ENCODE data around the gene FOXB1.

FOXB1 gene

DNA sequence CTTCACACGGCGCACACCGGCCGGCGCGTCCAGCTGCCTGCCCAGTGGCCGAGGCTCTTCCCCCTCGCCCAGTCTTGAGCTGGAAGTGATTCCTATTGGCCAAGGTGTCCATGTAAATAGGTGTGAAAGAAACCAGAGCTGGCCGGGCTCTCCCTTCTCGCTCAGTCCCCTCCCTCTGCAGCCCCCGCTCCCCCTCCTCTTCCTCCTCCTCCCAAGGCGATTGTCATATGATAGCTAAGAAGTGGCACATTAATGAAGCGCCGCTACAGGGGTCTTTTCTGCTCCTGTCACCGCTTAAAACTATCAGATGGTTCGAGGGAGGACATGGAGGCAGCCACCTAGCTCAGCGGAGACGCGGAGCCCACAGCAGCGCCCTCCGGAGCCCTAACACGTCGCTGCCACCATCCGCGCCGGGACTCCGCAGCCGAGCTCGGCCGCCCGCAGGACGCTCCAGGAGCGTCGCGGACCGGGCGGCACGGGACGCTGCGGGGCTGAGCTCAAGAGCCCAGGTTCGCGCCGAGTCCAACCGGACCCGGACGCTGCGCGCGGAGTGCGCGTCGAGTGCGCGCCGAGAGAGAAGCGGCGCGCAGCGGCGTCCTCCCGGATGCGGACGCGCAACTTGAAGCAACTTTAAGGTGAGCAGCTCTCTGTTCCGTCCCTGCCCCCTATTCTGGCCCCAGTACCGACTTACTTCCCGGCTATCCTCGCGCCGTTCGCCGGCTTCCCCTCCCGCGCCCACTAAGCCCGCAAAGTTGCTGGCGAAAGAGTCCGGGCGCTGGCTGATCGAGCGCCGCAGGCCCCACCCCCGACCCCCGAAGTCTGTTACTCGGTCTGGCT lies at the start of gene FOXB1:
Gene FOXB1 (plus strand): TSS at position 303 of the 837 bp plus-strand sequence. CDS start 653 bp downstream, outside the sequence.
- no peak for DNase-seq

DNA sequence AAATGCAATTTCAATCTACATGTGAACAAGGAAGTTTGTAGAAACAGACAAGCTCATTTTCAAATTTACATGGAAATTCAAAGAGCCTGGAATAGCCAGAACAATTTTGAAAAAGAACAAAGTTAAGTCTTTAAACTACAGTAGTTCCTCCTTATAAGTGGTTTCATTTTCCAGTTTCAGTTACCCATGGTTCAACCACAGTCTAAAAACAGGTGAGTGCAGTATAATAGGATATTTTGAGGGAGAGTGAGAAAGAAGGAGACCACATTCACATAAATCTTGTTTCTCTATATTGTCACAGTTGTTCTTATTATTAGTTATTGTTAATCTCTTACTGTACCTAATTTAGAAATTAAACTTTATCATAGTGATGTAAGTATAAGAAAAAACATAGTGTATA lies 45.8 kb upstream of the FOXB1 start:
- no peak for DNase-seq

GRCh38 chr15:59960318-59960717 lies 43.8 kb upstream of the FOXB1 start:
- DNase-seq: no peak

- DNase-seq: no peak
Observed at GRCh38 chr15:59963322-59963721, 40.8 kb upstream of the FOXB1 start.

- no peak for DNase-seq
Observed at GRCh38 chr15:59963925-59964324, 40.2 kb upstream of the FOXB1 start.

GRCh38 chr15:59965741-59966140 lies 38.4 kb upstream of the FOXB1 start:
- no peak for DNase-seq

GRCh38 chr15:59966262-59966661 lies 37.8 kb upstream of the FOXB1 start:
- no peak for DNase-seq

- DNase-seq: no peak
Observed at GRCh38 chr15:59968314-59968713, 35.8 kb upstream of the FOXB1 start.

- no peak for DNase-seq
Observed at GRCh38 chr15:59972241-59972640, 31.9 kb upstream of the FOXB1 start.

DNA sequence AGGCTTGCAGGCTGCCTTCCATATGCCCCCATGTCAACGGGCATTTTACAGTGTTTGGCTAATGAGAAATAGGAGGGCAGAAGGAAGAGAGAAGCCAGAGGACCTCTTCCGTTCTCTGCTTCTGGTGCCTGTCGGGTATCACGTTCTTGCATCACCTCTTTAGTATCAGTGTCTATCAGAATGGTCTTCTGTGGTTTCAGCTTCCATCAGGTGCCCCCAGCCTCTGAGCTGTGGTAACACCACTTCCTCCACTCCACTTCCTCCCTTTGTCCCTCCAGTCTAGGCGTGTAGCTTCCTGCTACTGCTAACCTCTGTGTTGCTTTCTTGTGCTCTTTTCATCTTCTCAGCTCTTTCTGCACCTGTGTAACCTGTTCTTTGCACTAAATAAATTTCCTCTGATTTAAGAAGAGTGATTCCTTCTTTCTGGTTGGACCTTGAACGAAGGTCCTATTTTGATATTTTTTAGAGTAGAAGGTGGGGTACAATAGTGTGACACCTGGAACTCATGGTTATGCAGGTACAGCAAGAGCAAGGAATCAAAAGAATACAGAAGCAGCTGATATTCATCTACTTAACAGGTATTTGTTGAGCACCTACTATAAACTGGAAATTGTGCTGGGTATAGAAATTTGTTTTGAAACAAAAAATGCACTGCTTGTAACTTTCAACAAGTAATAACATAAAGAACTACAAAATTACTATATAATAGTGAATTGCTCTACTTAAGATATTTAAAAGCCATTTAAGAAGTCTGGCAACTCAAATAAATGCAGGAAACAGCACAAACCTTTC lies 27.4 kb upstream of the FOXB1 start:
- peak; percentile 68 for DNase-seq

DNA sequence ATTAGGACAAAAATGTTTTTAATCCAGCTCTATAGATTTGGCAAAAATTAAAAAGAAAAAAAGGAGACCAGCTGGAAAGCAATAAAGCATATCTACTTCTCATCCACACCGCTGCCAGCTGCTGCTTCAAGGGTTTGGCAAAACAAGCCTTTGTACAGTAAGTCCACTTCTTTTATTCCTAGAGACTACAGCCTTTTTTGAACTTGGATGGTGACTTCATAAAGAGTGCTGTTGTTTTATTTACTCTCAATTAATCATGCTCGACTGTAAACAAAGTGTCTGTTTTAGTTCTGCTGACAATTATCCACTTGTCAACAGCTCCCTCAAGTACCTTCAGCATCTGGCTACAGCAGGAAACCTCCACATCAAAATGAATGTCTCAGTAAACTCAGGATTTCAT lies 12.3 kb upstream of the FOXB1 start:
- DNase-seq: no peak

- no peak for DNase-seq
Observed at GRCh38 chr15:59993041-59993750, 10.9 kb upstream of the FOXB1 start.

- no peak for DNase-seq
Observed at GRCh38 chr15:59993950-59994401, 10.1 kb upstream of the FOXB1 start.

- DNase-seq: no peak
Observed at GRCh38 chr15:59994526-59994887, 9.6 kb upstream of the FOXB1 start.

GRCh38 chr15:59994888-59995557 lies 9.1 kb upstream of the FOXB1 start:
- DNase-seq: no peak

GRCh38 chr15:59995568-59996297 lies 8.4 kb upstream of the FOXB1 start:
- no peak for DNase-seq

- DNase-seq: peak; percentile 30
Observed at GRCh38 chr15:59996298-59997041, 7.6 kb upstream of the FOXB1 start.

GRCh38 chr15:59997070-59997701 lies 6.9 kb upstream of the FOXB1 start:
- no peak for DNase-seq

DNA sequence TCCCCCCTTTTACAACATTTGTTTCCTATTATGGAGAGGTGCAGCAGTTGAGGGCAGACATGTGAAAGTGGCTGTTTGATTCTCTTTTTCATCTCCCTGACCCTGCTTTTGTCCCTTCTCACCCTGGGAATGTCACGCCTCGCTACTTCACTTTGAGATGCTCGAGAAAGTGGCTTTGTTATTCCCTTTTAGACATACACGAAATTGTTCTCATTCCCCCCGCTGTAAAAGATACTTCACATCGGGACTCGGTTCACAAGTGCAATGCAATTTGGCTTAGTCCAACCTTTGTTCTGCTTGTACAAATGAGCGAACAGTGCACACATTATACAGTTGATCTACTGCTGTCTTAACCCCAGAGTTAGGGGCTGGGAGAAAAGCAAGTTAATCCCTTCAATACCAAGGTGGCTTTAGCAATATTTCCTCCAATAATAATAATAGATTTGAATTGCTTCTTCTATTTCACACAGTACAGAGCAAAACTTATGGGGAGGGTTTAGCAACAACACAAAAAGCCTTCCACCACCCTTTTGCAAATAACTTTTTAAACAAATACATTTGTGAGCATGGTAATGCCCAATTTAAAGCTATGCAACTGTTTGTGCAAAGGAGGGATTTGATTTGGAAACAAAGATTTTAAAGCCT lies 5.7 kb upstream of the FOXB1 start:
- DNase-seq: no peak

DNA sequence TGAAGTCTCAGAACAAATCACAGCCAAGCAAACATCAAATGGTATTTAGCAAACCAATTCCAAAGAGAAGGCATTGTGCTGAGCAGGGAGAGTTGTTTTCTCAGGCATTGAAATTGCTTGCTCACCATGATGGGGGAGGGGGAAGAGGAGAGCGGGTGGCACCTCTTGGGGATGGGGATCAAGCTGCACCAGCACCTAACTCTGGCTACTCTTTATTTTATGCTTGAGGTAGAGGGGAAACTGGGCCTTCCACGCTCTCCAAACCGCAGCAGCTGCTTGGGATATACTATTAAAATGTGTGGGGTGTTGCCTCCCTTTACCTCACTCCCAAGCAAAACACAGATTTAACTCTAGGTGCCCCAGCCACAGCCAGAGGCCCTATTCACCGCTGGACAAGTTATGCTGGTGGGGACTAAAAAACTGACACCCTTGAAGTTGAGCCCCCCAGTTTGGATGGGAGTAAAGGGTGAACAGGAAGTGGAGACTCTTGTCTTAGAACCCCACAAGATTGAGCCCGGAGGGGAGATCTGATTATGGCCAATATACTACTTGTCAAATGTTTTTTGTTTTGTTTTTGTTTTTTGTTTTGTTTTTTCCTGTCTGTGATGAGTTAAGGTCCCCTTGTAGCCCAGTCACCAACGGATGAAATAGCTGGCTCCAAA lies 5.0 kb upstream of the FOXB1 start:
- DNase-seq: no peak

All from KG1 (cell line).